Glomerular endothelial cell (primary cell): ENCODE measurements around the gene SLC38A4. TPM values are rescaled to one million over a fixed set of nuclear protein-coding genes. Genes with fewer than 3 reads are reported as not detected.

ENCODE experiments used
- DNase-seq: peaks from one replicate; pipeline ENCODE4 v3.0.0-alpha.2; 2011; ENCODE audit warnings: low read depth, low spot score; ENCODE audit errors: extremely low read depth
- total RNA-seq: library from RNA; depleted of rRNA; stranded (reverse); fragments of >200 nt; gene quantifications from 2 replicates; pipeline ENCODE4 v1.2.3, GENCODE V29; 2015

The SLC38A4 gene
- total RNA-seq, 1 donor from 2014 or later = not detected

DNA sequence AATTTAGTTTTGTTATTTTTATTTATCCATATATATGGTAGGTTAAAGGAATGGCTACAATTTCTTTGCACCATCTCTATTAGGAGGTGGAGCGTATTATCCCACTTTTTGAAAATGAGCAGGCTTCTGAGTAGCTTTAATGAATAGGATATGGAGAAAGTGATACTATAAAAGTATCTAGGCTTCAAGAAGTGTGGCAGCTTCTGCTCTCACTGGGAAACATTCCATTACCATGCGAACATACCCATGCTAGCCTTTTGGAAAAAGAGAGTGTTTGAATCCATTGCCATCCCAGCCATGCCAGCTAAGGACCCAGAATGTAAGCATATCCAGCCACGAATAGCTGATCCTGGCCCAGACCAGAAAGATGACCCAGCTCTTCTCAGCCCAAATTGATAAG is 107.3 kb downstream of the SLC38A4 start:
- DNase-seq = no peak

DNA sequence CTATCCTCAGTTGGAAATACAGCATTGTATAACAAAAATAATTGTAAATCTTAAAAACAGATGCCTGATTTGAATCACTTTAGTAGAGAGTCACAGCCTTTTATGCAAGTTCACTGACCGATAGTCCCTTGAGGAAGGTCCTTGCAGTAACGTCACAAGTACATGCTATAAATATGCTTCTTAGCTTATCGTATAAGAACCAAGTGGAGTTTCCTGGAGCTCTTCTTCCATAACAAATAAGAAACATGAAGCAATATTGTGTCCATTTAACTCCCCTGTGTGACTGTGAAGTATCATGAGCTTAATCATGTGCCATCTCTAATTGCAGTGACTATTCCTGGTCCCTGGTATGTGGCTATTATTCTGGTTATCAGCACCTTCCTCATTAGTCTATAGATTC is 107.9 kb downstream of the SLC38A4 start:
- DNase-seq = no peak

DNA sequence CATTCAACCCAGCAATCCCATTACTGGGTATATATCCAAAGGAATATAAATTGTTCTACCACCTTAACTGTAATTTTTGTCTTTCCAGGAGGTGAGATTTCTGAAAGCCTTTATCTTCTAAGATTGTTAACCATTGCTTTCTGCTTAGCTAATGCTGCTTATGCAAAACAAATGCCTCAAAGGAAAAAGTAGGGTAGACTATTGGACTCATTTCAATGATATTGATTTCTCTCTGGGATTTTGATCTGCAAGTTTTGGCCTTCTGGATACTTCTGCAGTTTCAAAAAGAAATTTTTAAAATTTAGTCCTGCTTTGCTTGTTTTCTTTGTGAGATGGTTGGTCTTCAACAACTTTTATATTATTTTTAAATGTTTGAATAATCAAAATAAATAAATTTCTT is 108.6 kb downstream of the SLC38A4 start:
- no peak for DNase-seq
